Small intestine (tissue), 7 donors: ENCODE results near the gene BFSP2. TPM values are rescaled to one million over a fixed set of nuclear protein-coding genes. Genes with fewer than 3 reads are reported as not detected.

Source experiments
- DNase-seq, 2 donors: peaks; one replicate each; pipeline versions ENCODE4 v3.0.0 to v3.0.0-alpha.2; 2013
- FAIRE-seq: peaks from 2 replicates; lab custom pipeline; 2012; peaks lifted over from hg19 to GRCh38; lab: Jason Lieb, UNC
- H3K27ac ChIP-seq, 3 donors: one replicate each; pipeline ENCODE4 v1.5.1; 2013; ENCODE audit warnings: low read length in 2 of 3, mild to moderate bottlenecking in 2 of 3, control low read depth in 1 of 3, inconsistent platforms in 1 of 3, low read depth in 1 of 3, moderate library complexity in 1 of 3
- H3K27me3 ChIP-seq, 3 donors: one replicate each; pipeline ENCODE4 v1.6.1; 2013; ENCODE audit warnings: low read length in 3 of 3, inconsistent platforms in 1 of 3; ENCODE audit not compliant: control insufficient read depth in 3 of 3, insufficient read depth in 3 of 3
- H3K36me3 ChIP-seq, 3 donors: one replicate each; pipeline ENCODE4 v1.6.1; 2013; ENCODE audit warnings: low read length in 3 of 3, inconsistent platforms in 1 of 3, low read depth in 1 of 3, mild to moderate bottlenecking in 1 of 3, moderate library complexity in 1 of 3; ENCODE audit not compliant: control insufficient read depth in 3 of 3, insufficient read depth in 2 of 3
- H3K4me1 ChIP-seq, 3 donors: one replicate each; pipeline ENCODE4 v1.6.1; 2013; ENCODE audit warnings: low read length in 2 of 3, inconsistent platforms in 1 of 3, low read depth in 1 of 3, mild to moderate bottlenecking in 1 of 3, moderate library complexity in 1 of 3; ENCODE audit not compliant: control insufficient read depth in 3 of 3, insufficient read depth in 2 of 3
- H3K4me3 ChIP-seq, 3 donors: one replicate each; pipeline ENCODE4 v1.5.1; 2013; ENCODE audit warnings: low read length in 3 of 3, control low read depth in 1 of 3, inconsistent platforms in 1 of 3, low read depth in 1 of 3, mild to moderate bottlenecking in 1 of 3, moderate library complexity in 1 of 3
- H3K9me3 ChIP-seq, 2 donors: one replicate each; pipeline ENCODE4 v1.6.1; 2013; ENCODE audit warnings: low read depth in 1 of 2, low read length in 1 of 2; ENCODE audit not compliant: control insufficient read depth in 2 of 2, insufficient read depth in 1 of 2
- WGBS, 3 donors: extraction: QIAGEN DNeasy Blood & Tissue Kit; methylation state at CpG; one replicate each; pipeline ENCODE4 v1.1.7; 2013; 5-methylcytosine and 5-hydroxymethylcytosine counted together
- polyA plus RNA-seq, 4 donors: library from polyadenylated mRNA; stranded (reverse) in 3 of 4; unstranded in 1 of 4; fragments of 200-250 nt in 3 of 4; fragments of 120-200 nt in 1 of 4; gene quantifications; one replicate each; pipeline versions ENCODE4 v1.2.1 to v1.2.3, GENCODE V29; 2013
- donor health status: healthy with polysubstance abuse.
- donor health status: control.
- donor health status: control.
- donor health status: Bipolar disorder and iron deficiency.
- donor health status: healthy.

BFSP2 gene
- polyA plus RNA-seq, 4 donors: 1.3 TPM; not detected in 3

DNA sequence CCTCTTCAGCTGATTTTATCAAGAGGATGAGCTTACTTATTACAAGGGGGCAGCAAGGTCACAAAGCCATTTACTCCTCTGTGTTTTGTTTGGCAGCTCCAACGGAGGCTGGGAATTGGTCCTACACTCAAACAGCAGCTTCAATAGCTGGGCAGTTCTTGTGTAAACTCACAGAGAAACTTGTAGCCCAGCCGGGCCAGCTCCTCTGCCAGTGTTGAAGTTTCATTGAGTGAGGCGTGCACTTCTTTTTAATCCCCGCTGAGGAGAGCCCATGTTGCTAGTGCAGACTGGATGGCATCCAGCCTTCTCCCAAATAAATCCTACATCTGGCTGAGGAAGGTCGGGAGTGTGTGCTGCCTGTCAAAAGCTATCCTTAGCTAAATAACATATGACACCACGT is 59.5 kb downstream of the BFSP2 start:
- Histone ChIP-seq H3K4me1 (peaks cover 0 to 2% (median 0%) of the 10 kb centered on the region in 3 donors), H3K27me3 (no peaks in the 10 kb centered on the region), H3K36me3 (no peaks in the 10 kb centered on the region), H3K9me3 (no peaks in the 10 kb centered on the region), H3K27ac (no peak overlapping the region), H3K4me3 (no peak overlapping the region)
- FAIRE-seq (no peak), DNase-seq (no peak)
- WGBS, 3 donors: 64 to 86% (median 77%) methylated on average over 6 of the region's 6 CpGs

GRCh38 chr3:133460809-133461208 is 61.0 kb downstream of the BFSP2 start:
- Histone ChIP-seq H3K27me3 (no peaks in the 10 kb centered on the region), H3K4me3 (no peak overlapping the region), H3K27ac (no peak overlapping the region), H3K9me3 (no peaks in the 10 kb centered on the region), H3K36me3 (no peaks in the 10 kb centered on the region), H3K4me1 (peaks cover 0 to 2% (median 0%) of the 10 kb centered on the region in 3 donors)
- FAIRE-seq (no peak), DNase-seq (no peak)
- WGBS, 3 donors: 36 to 58% (median 42%) methylated on average over 3 of the region's 3 CpGs

- Histone ChIP-seq H3K9me3 (no peaks in the 10 kb centered on the region), H3K27me3 (no peaks in the 10 kb centered on the region), H3K4me1 (peaks cover 0 to 2% (median 0%) of the 10 kb centered on the region in 3 donors), H3K4me3 (no peak overlapping the region), H3K36me3 (no peaks in the 10 kb centered on the region), H3K27ac (no peak overlapping the region)
- 9 to 56% (median 41%) methylated on average over 4 of the region's 4 CpGs for WGBS, 3 donors
- DNase-seq (peak in 1 of 2 donors; percentile 21), FAIRE-seq (no peak)
Observed at GRCh38 chr3:133461291-133461690, 61.4 kb downstream of the BFSP2 start.

- 41 to 58% (median 57%) methylated on average over 8 of the region's 8 CpGs for WGBS, 3 donors
- Histone ChIP-seq H3K4me1 (peaks cover 0 to 5% (median 2%) of the 10 kb centered on the region in 3 donors), H3K27ac (no peak overlapping the region), H3K27me3 (no peaks in the 10 kb centered on the region), H3K36me3 (peaks cover 0 to 3% (median 0%) of the 10 kb centered on the region in 3 donors), H3K9me3 (no peaks in the 10 kb centered on the region), H3K4me3 (no peak overlapping the region)
- peak in 1 of 2 donors; percentile 32 for DNase-seq
- FAIRE-seq: no peak
Observed at GRCh38 chr3:133463347-133463860, 63.5 kb downstream of the BFSP2 start.

- H3K4me1 ChIP-seq: peaks cover 0 to 5% (median 2%) of the 10 kb centered on the region in 3 donors
- H3K4me3 ChIP-seq: no peak overlapping the region
- WGBS, 3 donors: 73 to 92% (median 81%) methylated on average over 1 of the region's 1 CpG
- H3K9me3 ChIP-seq: no peaks in the 10 kb centered on the region
- H3K27ac ChIP-seq: no peak overlapping the region
- no peaks in the 10 kb centered on the region for H3K27me3 ChIP-seq
- no peak for FAIRE-seq
- peaks cover 0 to 3% (median 0%) of the 10 kb centered on the region in 3 donors for H3K36me3 ChIP-seq
- DNase-seq: no peak
Observed at GRCh38 chr3:133464573-133464972, 64.7 kb downstream of the BFSP2 start.

GRCh38 chr3:133466531-133467386 is 66.9 kb downstream of the BFSP2 start:
- Histone ChIP-seq H3K4me3 (no peak overlapping the region), H3K27me3 (no peaks in the 10 kb centered on the region), H3K4me1 (peaks cover 0 to 5% (median 2%) of the 10 kb centered on the region in 3 donors), H3K27ac (peak overlapping the region in 1 of 3 donors; percentile 19), H3K9me3 (no peaks in the 10 kb centered on the region), H3K36me3 (peaks cover 0 to 3% (median 0%) of the 10 kb centered on the region in 3 donors)
- FAIRE-seq: no peak
- no peak for DNase-seq
- WGBS, 3 donors: 54 to 77% (median 65%) methylated on average over 12 of the region's 12 CpGs

DNA sequence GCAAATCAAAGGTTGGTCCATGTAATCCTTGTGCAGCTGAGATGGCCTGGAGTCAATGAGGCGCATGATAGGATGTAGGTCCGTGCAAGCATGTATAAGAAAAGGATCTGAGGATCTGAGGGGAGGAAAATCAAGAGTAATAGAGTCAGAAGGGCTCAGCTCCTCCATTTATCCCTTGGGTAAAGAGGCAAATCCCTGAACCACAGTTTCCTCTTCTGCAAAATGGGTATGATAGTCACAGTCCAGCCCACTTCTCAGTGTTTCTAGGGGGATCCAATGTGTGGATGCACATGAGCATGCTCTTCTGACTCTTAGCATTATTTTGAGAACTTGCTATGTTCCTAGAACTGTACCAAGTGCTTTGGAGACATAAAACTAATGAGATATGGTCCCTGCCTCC is 67.9 kb downstream of the BFSP2 start:
- FAIRE-seq (no peak), DNase-seq (no peak)
- Histone ChIP-seq H3K36me3 (peaks cover 0 to 3% (median 0%) of the 10 kb centered on the region in 3 donors), H3K9me3 (no peaks in the 10 kb centered on the region), H3K27me3 (no peaks in the 10 kb centered on the region), H3K4me1 (peaks cover 0 to 5% (median 2%) of the 10 kb centered on the region in 3 donors), H3K27ac (peak overlapping the region in 1 of 3 donors; percentile 57), H3K4me3 (no peak overlapping the region)
- 92 to 96% (median 95%) methylated on average over 2 of the region's 2 CpGs for WGBS, 3 donors

- DNase-seq (no peak), FAIRE-seq (no peak)
- Histone ChIP-seq H3K36me3 (peaks cover 0 to 3% (median 0%) of the 10 kb centered on the region in 3 donors), H3K4me1 (peaks cover 0 to 7% (median 2%) of the 10 kb centered on the region in 3 donors), H3K9me3 (no peaks in the 10 kb centered on the region), H3K27me3 (no peaks in the 10 kb centered on the region), H3K4me3 (no peak overlapping the region), H3K27ac (peak overlapping the region in 1 of 3 donors; percentile 57)
- WGBS, 3 donors: 59 to 70% (median 61%) methylated on average over 3 of the region's 3 CpGs
Observed at GRCh38 chr3:133468251-133468721, 68.4 kb downstream of the BFSP2 start.
